Activated CD4-positive, alpha-beta T cell treated with anti-CD3 and anti-CD28 coated beads, Interleukin-2, amount 10 ng/mL, durations not matched to agents 24 days and 14 days (primary cell): ENCODE measurements around the gene PGAM4. TPM values are rescaled to one million over a fixed set of nuclear protein-coding genes. Genes with fewer than 3 reads are reported as not detected.

Experiments
- total RNA-seq: library from RNA; stranded (reverse); gene quantifications from 2 replicates; pipeline ENCODE4 v1.2.3, GENCODE V29; 2022

PGAM4 gene
- total RNA-seq, 1 donor from 2014 or later = 0.79 TPM

Other genes starting within 250 kb of the PGAM4 start
- 62.3 and 72.9 TPM in 2 replicates for gene ATRX, start 183.4 kb downstream of the PGAM4 start, total RNA-seq
- 41.2 and 44.0 TPM in 2 replicates for gene MAGT1, start 74.2 kb downstream of the PGAM4 start, total RNA-seq
- 281 and 301 TPM in 2 replicates for gene COX7B, start 70.2 kb downstream of the PGAM4 start, total RNA-seq
- gene ATP7A, start 58.9 kb downstream of the PGAM4 start, total RNA-seq = 7.6 and 8.1 TPM in 2 replicates
- gene PGK1, start 134.6 kb upstream of the PGAM4 start, total RNA-seq = 1,039 and 1,063 TPM in 2 replicates
- 14.6 and 16.1 TPM in 2 replicates for gene TAF9B, start 170.0 kb upstream of the PGAM4 start, total RNA-seq